Measurements from ENCODE around the gene ST3GAL5. TPM values are rescaled to one million over a fixed set of nuclear protein-coding genes. Genes with fewer than 3 reads are reported as not detected.
"Not testable (repeated sequence)": the region's sequence is repeated elsewhere in the genome, so short reads cannot be mapped to it uniquely, and the experiment has no call there.

The ST3GAL5 gene
- total RNA-seq, 4 donors from 2014 or later = 139 to 199 (median 156) TPM

GRCh38 chr2:85935170-85935745, 46.5 kb upstream of the ST3GAL5 start:
- TF ChIP-seq POLR2A (IDR thresholded peaks at IDR 0.05) (no peak), CTCF (IDR thresholded peaks at IDR 0.05) (no peak)
- Histone ChIP-seq H3K4me1 (peaks cover 8 to 31% of the 10 kb centered on the region in 2 donors), H3K27ac (peak overlapping the region in 2 of 3 donors; percentile 24 to 51), H3K9me3 (no peaks in the 10 kb centered on the region), H3K27me3 (no peaks in the 10 kb centered on the region), H3K36me3 (no peaks in the 10 kb centered on the region), H3K4me3 (replicated peaks in 1 of 3) (no peak overlapping the region)
- WGBS, 2 donors = 90% methylated on average over 6 of the region's 6 CpGs
- intact Hi-C loops (cut with DNase I) = no loop called here
- DNase-seq = no peak

- peak overlapping the region in 1 of 3 donors; percentile 20 for H3K27ac ChIP-seq
- H3K36me3 ChIP-seq = no peaks in the 10 kb centered on the region
- no peaks in the 10 kb centered on the region for H3K9me3 ChIP-seq
- H3K4me1 ChIP-seq = peaks cover 15 to 41% of the 10 kb centered on the region in 2 donors
- peak; percentile 25 to 40 for DNase-seq
- WGBS, 2 donors = 45% methylated on average over 7 of the region's 7 CpGs
- H3K27me3 ChIP-seq = no peaks in the 10 kb centered on the region
- intact Hi-C loops (cut with DNase I) = no loop called here
- no peak overlapping the region for H3K4me3 ChIP-seq (replicated peaks in 1 of 3)
- TF ChIP-seq CTCF (IDR thresholded peaks at IDR 0.05) = no peak
- TF ChIP-seq POLR2A (IDR thresholded peaks at IDR 0.05) = no peak
Measured at GRCh38 chr2:85933753-85934594, 45.2 kb upstream of the ST3GAL5 start.

GRCh38 chr2:85931151-85931550, 42.4 kb upstream of the ST3GAL5 start:
- H3K4me3 ChIP-seq (replicated peaks in 1 of 3); H3K36me3 ChIP-seq; H3K9me3 ChIP-seq; DNase-seq; H3K27me3 ChIP-seq; intact Hi-C loops (cut with DNase I): not testable (repeated sequence)
- 87 to 90% methylated on average over 7 of the region's 7 CpGs for WGBS, 2 donors
- Histone ChIP-seq H3K27ac (peak overlapping the region in 2 of 3 donors; percentile 75 to 79), H3K4me1 (peaks cover 16 to 53% of the 10 kb centered on the region in 2 donors)

- peak overlapping the region; percentile 75 to 91 (median 79) for H3K27ac ChIP-seq
- no peaks in the 10 kb centered on the region for H3K27me3 ChIP-seq
- H3K4me1 ChIP-seq = peaks cover 15 to 51% of the 10 kb centered on the region in 2 donors
- H3K4me3 ChIP-seq (replicated peaks in 1 of 3) = no peak overlapping the region
- TF ChIP-seq CTCF (IDR thresholded peaks at IDR 0.05) = no peak
- peak in 1 of 2 donors; percentile 7 for TF ChIP-seq POLR2A (IDR thresholded peaks at IDR 0.05)
- H3K9me3 ChIP-seq = no peaks in the 10 kb centered on the region
- no peak for DNase-seq
- H3K36me3 ChIP-seq = no peaks in the 10 kb centered on the region
- intact Hi-C loops (cut with DNase I) = no loop called here
- 75 to 82% methylated on average over 4 of the region's 4 CpGs for WGBS, 2 donors
Measured at GRCh38 chr2:85930129-85931124, 41.6 kb upstream of the ST3GAL5 start.
